ENCODE measurements around the gene BMPR1B. TPM values are rescaled to one million over a fixed set of nuclear protein-coding genes. Genes with fewer than 3 reads are reported as not detected.
"Not testable (repeated sequence)": the region's sequence is repeated elsewhere in the genome, so short reads cannot be mapped to it uniquely, and the experiment has no call there.

The BMPR1B gene
- total and polyA plus RNA-seq, 2 donors from 2014 or later, result 4.1 to 5.5 TPM

- Histone ChIP-seq H3K36me3 (ENCODE audit: control insufficient read depth in 2 of 3, insufficient read depth in 3 of 3, low read length in 3 of 3) (no peaks in the 10 kb centered on the region), H3K9me3 (ENCODE audit: control insufficient read depth in 2 of 3, insufficient read depth in 1 of 3, low read length in 3 of 3) (no peaks in the 10 kb centered on the region), H3K9ac (ENCODE audit: low read length in 3 of 3) (no peak overlapping the region), H3K27me3 (ENCODE audit: control insufficient read depth, insufficient read depth, low read length) (no peaks in the 10 kb centered on the region), H3K27ac (ENCODE audit: low read depth in 2 of 2, low read length in 2 of 2) (no peak overlapping the region), H3K4me3 (ENCODE audit: low read length in 3 of 3) (no peak overlapping the region), H3K4me1 (ENCODE audit: control insufficient read depth in 2 of 3, insufficient read depth in 2 of 3, low read depth in 1 of 3, low read length in 3 of 3) (no peaks in the 10 kb centered on the region)
- intact Hi-C loops (cut with DNase I), result no loop called here
- DNase-seq, result peak in 3 of 5 donors; percentile 40 to 79 (median 79)
- TF ChIP-seq CTCF (IDR thresholded peaks at IDR 0.05; ENCODE audit: borderline replicate concordance, extremely low read depth, insufficient read depth), result no peak
- no peak for FAIRE-seq
Measured at GRCh38 chr4:95061220-95061619, 303.5 kb downstream of the BMPR1B start.

GRCh38 chr4:95061801-95062200 lies 304.0 kb downstream of the BMPR1B start:
- H3K9me3 ChIP-seq (ENCODE audit: control insufficient read depth in 2 of 3, insufficient read depth in 1 of 3, low read length in 3 of 3); FAIRE-seq; H3K27ac ChIP-seq (ENCODE audit: low read depth in 2 of 2, low read length in 2 of 2); H3K9ac ChIP-seq (ENCODE audit: low read length in 3 of 3); H3K27me3 ChIP-seq (ENCODE audit: control insufficient read depth, insufficient read depth, low read length); H3K4me3 ChIP-seq (ENCODE audit: low read length in 3 of 3); H3K4me1 ChIP-seq (ENCODE audit: control insufficient read depth in 2 of 3, insufficient read depth in 2 of 3, low read depth in 1 of 3, low read length in 3 of 3); intact Hi-C loops (cut with DNase I); H3K36me3 ChIP-seq (ENCODE audit: control insufficient read depth in 2 of 3, insufficient read depth in 3 of 3, low read length in 3 of 3): not testable (repeated sequence)
- peak in 1 of 5 donors; percentile 33 for DNase-seq

DNA sequence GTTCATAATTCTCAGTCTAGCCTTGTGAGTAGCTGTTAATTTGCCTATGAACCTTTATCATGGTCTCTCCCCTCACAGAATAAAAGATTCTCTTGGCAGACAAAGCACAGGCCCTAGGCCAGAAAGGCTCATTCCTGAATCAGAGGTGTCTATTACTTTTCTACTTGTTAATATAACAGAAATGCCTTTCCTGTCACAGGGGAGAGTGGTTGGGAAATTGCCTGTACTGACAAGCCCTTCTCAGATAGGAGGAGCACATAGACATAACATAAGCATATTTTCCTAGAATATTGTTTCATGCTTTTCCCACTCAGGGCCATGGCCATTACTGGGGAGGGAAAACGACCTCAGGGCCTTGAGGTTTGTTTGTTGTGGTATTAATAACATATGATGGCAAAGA lies 308.3 kb downstream of the BMPR1B start:
- no peak overlapping the region for H3K27ac ChIP-seq (ENCODE audit: low read depth in 2 of 2, low read length in 2 of 2)
- H3K9me3 ChIP-seq (ENCODE audit: control insufficient read depth in 2 of 3, insufficient read depth in 1 of 3, low read length in 3 of 3), result no peaks in the 10 kb centered on the region
- no peak overlapping the region for H3K9ac ChIP-seq (ENCODE audit: low read length in 3 of 3)
- H3K4me1 ChIP-seq (ENCODE audit: control insufficient read depth in 2 of 3, insufficient read depth in 2 of 3, low read depth in 1 of 3, low read length in 3 of 3), result no peaks in the 10 kb centered on the region
- no peaks in the 10 kb centered on the region for H3K36me3 ChIP-seq (ENCODE audit: control insufficient read depth in 2 of 3, insufficient read depth in 3 of 3, low read length in 3 of 3)
- TF ChIP-seq CTCF (IDR thresholded peaks at IDR 0.05; ENCODE audit: borderline replicate concordance, extremely low read depth, insufficient read depth), result no peak
- FAIRE-seq (no peak), DNase-seq (no peak)
- no peak overlapping the region for H3K4me3 ChIP-seq (ENCODE audit: low read length in 3 of 3)
- H3K27me3 ChIP-seq (ENCODE audit: control insufficient read depth, insufficient read depth, low read length), result no peaks in the 10 kb centered on the region
- intact Hi-C loops (cut with DNase I), result no loop called here

DNA sequence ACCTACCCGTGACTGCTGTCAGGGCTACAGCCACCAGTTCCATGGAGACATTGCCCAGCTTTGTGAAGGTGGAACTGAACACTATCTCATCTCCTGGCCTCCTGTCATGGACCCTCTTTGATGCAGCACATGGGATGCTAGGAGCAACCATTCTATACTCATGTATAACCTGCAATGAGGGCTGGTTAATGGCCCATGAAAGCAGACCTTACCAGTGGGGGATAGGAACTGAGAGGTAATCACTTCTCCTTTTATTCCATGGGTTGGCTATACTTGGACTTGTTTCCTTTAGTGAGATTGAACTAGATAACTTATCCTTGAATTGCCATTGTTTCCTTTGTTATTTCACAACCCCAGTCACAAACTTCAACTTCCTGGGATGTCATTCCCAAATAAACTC lies 310.6 kb downstream of the BMPR1B start:
- Histone ChIP-seq H3K4me3 (ENCODE audit: low read length in 3 of 3) (no peak overlapping the region), H3K9me3 (ENCODE audit: control insufficient read depth in 2 of 3, insufficient read depth in 1 of 3, low read length in 3 of 3) (no peaks in the 10 kb centered on the region), H3K27me3 (ENCODE audit: control insufficient read depth, insufficient read depth, low read length) (no peaks in the 10 kb centered on the region), H3K27ac (ENCODE audit: low read depth in 2 of 2, low read length in 2 of 2) (no peak overlapping the region), H3K9ac (ENCODE audit: low read length in 3 of 3) (no peak overlapping the region), H3K4me1 (ENCODE audit: control insufficient read depth in 2 of 3, insufficient read depth in 2 of 3, low read depth in 1 of 3, low read length in 3 of 3) (no peaks in the 10 kb centered on the region), H3K36me3 (ENCODE audit: control insufficient read depth in 2 of 3, insufficient read depth in 3 of 3, low read length in 3 of 3) (no peaks in the 10 kb centered on the region)
- FAIRE-seq (no peak), DNase-seq (no peak)
- TF ChIP-seq CTCF (IDR thresholded peaks at IDR 0.05; ENCODE audit: borderline replicate concordance, extremely low read depth, insufficient read depth), result no peak
- intact Hi-C loops (cut with DNase I), result no loop called here

Data from kidney (tissue), 14 donors.